OCI-LY7 (cell line): ENCODE data around the gene GPS1. TPM values are rescaled to one million over a fixed set of nuclear protein-coding genes. Genes with fewer than 3 reads are reported as not detected.

Experiments
- BruUV-seq: library from RNA; stranded (reverse); fragments of 400-500 nt; replicated peaks from 2 replicates; lab custom pipeline; 2021; lab: Mats Ljungman, UMichigan
- CTCF ChIA-PET: fragments of 300-600 bp; sonication (Branson Sonifier 250); formaldehyde crosslinking; loops from one replicate; lab custom pipeline; 2022; ENCODE audit warnings: antibody characterized with exemption; ENCODE audit not compliant: unreplicated experiment; lab: Charles Lee
- POLR2A ChIA-PET: fragments of 300-600 bp; sonication (Branson Sonifier 250); formaldehyde crosslinking; loops from one replicate; lab custom pipeline; 2022; ENCODE audit warnings: antibody characterized with exemption; lab: Charles Lee
- DNase-seq: peaks from one replicate; pipeline ENCODE4 v3.0.0-alpha.2; 2015; ENCODE audit warnings: low spot score
- H2AFZ ChIP-seq: fragments of 200-600 bp; sonication (generic), shearing (Covaris generic); 2 replicates; pipeline ENCODE4 v1.6.1; 2014; ENCODE audit warnings: mild to moderate bottlenecking, antibody characterized with exemption, low read length, moderate library complexity
- H3K27ac ChIP-seq: fragments of 200-600 bp; sonication (generic); 2 replicates; pipeline ENCODE4 v1.5.1; 2014; ENCODE audit warnings: mixed run types, low read depth, mild to moderate bottlenecking, moderate library complexity, low read length, inconsistent platforms; ENCODE audit not compliant: poor library complexity, severe bottlenecking
- H3K36me3 ChIP-seq: fragments of 200-600 bp; sonication (generic); 2 replicates; pipeline ENCODE4 v1.6.1; 2014; ENCODE audit warnings: mild to moderate bottlenecking, antibody characterized with exemption, low read length, moderate library complexity, mixed read lengths; ENCODE audit not compliant: insufficient read depth
- H3K4me1 ChIP-seq: fragments of 200-600 bp; sonication (generic); 2 replicates; pipeline ENCODE4 v1.5.1; 2014; ENCODE audit warnings: mild to moderate bottlenecking, low read length; ENCODE audit not compliant: insufficient read depth, poor library complexity, severe bottlenecking
- H3K4me2 ChIP-seq: fragments of 200-600 bp; sonication (generic); 2 replicates; pipeline ENCODE4 v1.6.1; 2014; ENCODE audit warnings: mild to moderate bottlenecking, low read length
- H3K4me3 ChIP-seq: fragments of 200-600 bp; sonication (generic); 2 replicates; pipeline ENCODE4 v1.5.1; 2014; ENCODE audit warnings: mild to moderate bottlenecking, low read depth, low read length; ENCODE audit not compliant: poor library complexity, severe bottlenecking
- H3K79me2 ChIP-seq: fragments of 200-600 bp; sonication (generic); 2 replicates; pipeline ENCODE4 v1.6.1; 2016; ENCODE audit warnings: low read depth, mild to moderate bottlenecking, low read length, moderate library complexity, mixed read lengths; ENCODE audit not compliant: insufficient read depth
- H3K9me2 ChIP-seq: fragments of 200-600 bp; sonication (generic); 2 replicates; pipeline ENCODE4 v1.6.1; 2016; ENCODE audit warnings: mild to moderate bottlenecking, low read length, mixed read lengths; ENCODE audit not compliant: insufficient read depth
- H3K9me3 ChIP-seq: fragments of 200-600 bp; sonication (generic); 2 replicates; pipeline ENCODE4 v1.6.1; 2014; ENCODE audit warnings: mild to moderate bottlenecking, mixed run types, low read length, mixed read lengths
- H4K20me1 ChIP-seq: fragments of 200-600 bp; sonication (generic); 2 replicates; pipeline ENCODE4 v1.6.1; 2014; ENCODE audit warnings: mild to moderate bottlenecking, antibody characterized with exemption, low read length, moderate library complexity, mixed read lengths; ENCODE audit not compliant: insufficient read depth
- CTCF ChIP-seq: fragments of 200-600 bp; sonication (generic); conservative IDR thresholded peaks from 2 replicates; pipeline ENCODE4 v1.5.1; 2014; ENCODE audit warnings: mild to moderate bottlenecking, antibody characterized with exemption, low read length, moderate library complexity, mixed read lengths
- EZH2phosphoT487 ChIP-seq: fragments of 200-600 bp; sonication (generic); IDR thresholded peaks from 2 replicates; pipeline ENCODE4 v1.6.1; 2018; ENCODE audit warnings: low read depth, borderline replicate concordance, mild to moderate bottlenecking, mixed run types, antibody characterized with exemption, low read length, moderate library complexity, mixed read lengths
- intact Hi-C: fragments of 100-400 bp; cut with micrococcal nuclease; formaldehyde crosslinking; loops from one replicate; pipeline ENCODE4 v1.10.0; 2022; ENCODE audit not compliant: unreplicated experiment
- total RNA-seq, 2 experiments: library from RNA; depleted of rRNA in 1 of 2; stranded (reverse); fragments of >200 nt in 1 of 2; shearing (Covaris generic) in 1 of 2; gene quantifications; 2 replicates each; pipeline ENCODE4 v1.2.3, GENCODE V29; 2014 to 2022

GPS1 gene
- total RNA-seq, 2 experiments from 2014 or later: 133 to 169 TPM

- peak; percentile 82 for DNase-seq
- TF ChIP-seq EZH2phosphoT487 (no peak), CTCF (peak; percentile 91)
- POLR2A ChIA-PET: interaction anchor here (0.9 to 1.3 kb wide), 2 partner anchors 16 to 188 kb away, joined by 3 to 4 read pairs; partner anchors contain the start of genes DCXR and MCRIP1
- Histone ChIP-seq H3K4me3 (peak overlapping the region; percentile 94), H3K27ac (peak overlapping the region; percentile 44), H3K4me1 (peaks cover 30% of the 10 kb centered on the region), H3K9me3 (no peaks in the 10 kb centered on the region), H4K20me1 (no peaks in the 10 kb centered on the region), H3K79me2 (peaks cover 12% of the 10 kb centered on the region; the same call in 1 of the 2 replicates), H3K36me3 (peaks cover 11% of the 10 kb centered on the region; the same call in 1 of the 2 replicates), H2AFZ (no peak overlapping the region), H3K9me2 (no peaks in the 10 kb centered on the region), H3K4me2 (peak overlapping the region; percentile 87)
- no TSS peak for BruUV-seq
- intact Hi-C loops: loop anchor here (1.0 to 2.0 kb wide), 2 partner anchors 62 to 151 kb away; partner anchors contain the start of gene ARHGDIA
- CTCF ChIA-PET: interaction anchor here (0.8 to 3.8 kb wide), 5 partner anchors 13 to 62 kb away, joined by 3 to 19 read pairs (median 4); partner anchors contain the start of genes ASPSCR1 and DCXR
Measured at GRCh38 chr17:82021107-82021899, 30.4 kb upstream of the GPS1 start.

DNA sequence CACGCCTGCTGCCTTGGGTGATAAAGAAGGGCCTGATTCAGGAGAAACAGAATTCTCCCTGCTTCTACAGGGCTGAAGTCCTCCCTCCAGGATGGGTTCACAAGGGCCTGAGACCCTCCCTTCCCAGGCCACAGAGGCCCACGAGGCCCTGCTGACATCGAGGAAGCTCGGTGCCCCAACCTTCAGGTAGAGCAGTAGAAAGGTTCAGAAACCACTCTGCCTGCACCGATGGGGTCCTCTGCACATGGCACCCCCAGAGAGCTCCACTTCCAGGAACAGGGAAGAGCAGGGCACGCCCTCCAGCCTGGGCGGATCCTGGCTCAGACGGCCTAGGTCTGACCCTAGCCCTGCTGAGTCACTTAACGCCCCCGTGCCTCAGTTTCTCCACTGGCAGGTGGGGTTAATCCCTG is 29.8 kb upstream of the GPS1 start:
- Histone ChIP-seq H3K4me3 (peak overlapping the region; percentile 94), H3K4me2 (peak overlapping the region; percentile 87), H2AFZ (no peak overlapping the region), H3K36me3 (peaks cover 11% of the 10 kb centered on the region; the same call in 1 of the 2 replicates), H3K9me3 (no peaks in the 10 kb centered on the region), H3K79me2 (peaks cover 12% of the 10 kb centered on the region; the same call in 1 of the 2 replicates), H4K20me1 (no peaks in the 10 kb centered on the region), H3K9me2 (no peaks in the 10 kb centered on the region), H3K4me1 (peaks cover 30% of the 10 kb centered on the region), H3K27ac (peak overlapping the region; percentile 44)
- ChIA-PET CTCF (interaction anchor here (1.0 to 3.8 kb wide), 3 partner anchors 12 to 63 kb away, joined by 4 to 19 read pairs (median 9); partner anchors contain the start of gene DCXR), POLR2A (interaction anchor here (1.3 to 2.0 kb wide), 2 partner anchors 16 to 188 kb away, joined by 4 to 9 read pairs; partner anchors contain the start of genes DCXR and MCRIP1)
- TF ChIP-seq CTCF: no peak
- no peak for TF ChIP-seq EZH2phosphoT487
- no TSS peak for BruUV-seq
- DNase-seq: peak; percentile 40
- intact Hi-C loops: loop anchor here (1.0 to 2.0 kb wide), 4 partner anchors 55 to 151 kb away; partner anchors contain the start of genes ALYREF, ANAPC11 and ARHGDIA
